NCI-H2107 treated with DMSO at 0.1 percent for 48 hours (cell line): ENCODE data around the gene MCU.

Experiments used
- DNase-seq: peaks from one replicate; lab custom pipeline; 2025; ENCODE audit not compliant: unreplicated experiment; lab: John Stamatoyannopoulos, UW

MCU gene

GRCh38 chr10:72800000-72800740 lies 108.2 kb downstream of the MCU start:
- DNase-seq, result no peak

- no peak for DNase-seq
These were observed 108.8 kb downstream of the MCU start for GRCh38 chr10:72800741-72801092.

- no peak for DNase-seq
These were observed 109.4 kb downstream of the MCU start for GRCh38 chr10:72801263-72801868.

GRCh38 chr10:72802332-72802731 lies 110.4 kb downstream of the MCU start:
- DNase-seq, result no peak

- DNase-seq, result no peak
These were observed 111.0 kb downstream of the MCU start for GRCh38 chr10:72802763-72803505.

GRCh38 chr10:72808001-72808400 lies 116.1 kb downstream of the MCU start:
- DNase-seq, result peak; percentile 39

GRCh38 chr10:72809006-72809405 lies 117.1 kb downstream of the MCU start:
- DNase-seq, result no peak

GRCh38 chr10:72810976-72811375 lies 119.0 kb downstream of the MCU start:
- DNase-seq, result no peak

GRCh38 chr10:72812415-72812752 lies 120.4 kb downstream of the MCU start:
- DNase-seq, result no peak

GRCh38 chr10:72812753-72813430 lies 120.9 kb downstream of the MCU start:
- DNase-seq, result no peak

- no peak for DNase-seq
These were observed 122.3 kb downstream of the MCU start for GRCh38 chr10:72814099-72814790.

- no peak for DNase-seq
These were observed 124.6 kb downstream of the MCU start for GRCh38 chr10:72816565-72816964.

GRCh38 chr10:72818076-72818475 lies 126.1 kb downstream of the MCU start:
- DNase-seq, result no peak

GRCh38 chr10:72819053-72819452 lies 127.1 kb downstream of the MCU start:
- no peak for DNase-seq

- DNase-seq, result no peak
These were observed 129.7 kb downstream of the MCU start for GRCh38 chr10:72821606-72822005.

- DNase-seq, result no peak
These were observed 130.5 kb downstream of the MCU start for GRCh38 chr10:72822342-72822986.

GRCh38 chr10:72825163-72825562 lies 133.2 kb downstream of the MCU start:
- no peak for DNase-seq

- DNase-seq, result no peak
These were observed 134.4 kb downstream of the MCU start for GRCh38 chr10:72826346-72826745.

GRCh38 chr10:72828294-72828693 lies 136.4 kb downstream of the MCU start:
- DNase-seq, result no peak

GRCh38 chr10:72830625-72831024 lies 138.7 kb downstream of the MCU start:
- DNase-seq, result no peak
